Calu3 (cell line): ENCODE data around the gene IFT88. TPM values are rescaled to one million over a fixed set of nuclear protein-coding genes. Genes with fewer than 3 reads are reported as not detected.
"Not testable (repeated sequence)": the region's sequence is repeated elsewhere in the genome, so short reads cannot be mapped to it uniquely, and the experiment has no call there.

Source experiments
- BruUV-seq: library from RNA; stranded (reverse); fragments of 400-500 nt; replicated peaks from 2 replicates; lab custom pipeline; 2021; lab: Mats Ljungman, UMichigan
- CTCF ChIA-PET: fragments of 300-600 bp; sonication (Branson Sonifier 250); formaldehyde crosslinking; loops from one replicate; lab custom pipeline; 2022; ENCODE audit warnings: antibody characterized with exemption; lab: Charles Lee
- DNase-seq: peaks from one replicate; pipeline ENCODE4 v3.0.0; 2022
- H3K27ac Mint-ChIP-seq: one replicate; pipeline ENCODE4 v1.8.0; 2022; ENCODE audit warnings: mixed read lengths; ENCODE audit not compliant: unreplicated experiment
- H3K27me3 Mint-ChIP-seq: one replicate; pipeline ENCODE4 v1.8.0; 2022; ENCODE audit warnings: mixed read lengths; ENCODE audit not compliant: unreplicated experiment
- H3K36me3 Mint-ChIP-seq: one replicate; pipeline ENCODE4 v1.8.0; 2022; ENCODE audit warnings: mild to moderate bottlenecking, moderate library complexity, mixed read lengths; ENCODE audit not compliant: insufficient read depth, unreplicated experiment
- H3K4me1 Mint-ChIP-seq: one replicate; pipeline ENCODE4 v1.8.0; 2022; ENCODE audit warnings: mild to moderate bottlenecking, low read depth, mixed read lengths; ENCODE audit not compliant: unreplicated experiment
- H3K4me3 Mint-ChIP-seq: one replicate; pipeline ENCODE4 v1.8.0; 2022; ENCODE audit warnings: mild to moderate bottlenecking, low read depth, moderate library complexity, mixed read lengths; ENCODE audit not compliant: unreplicated experiment
- H3K9me3 Mint-ChIP-seq: one replicate; pipeline ENCODE4 v1.8.0; 2022; ENCODE audit warnings: low read depth, mixed read lengths; ENCODE audit not compliant: unreplicated experiment
- intact Hi-C: fragments of 100-400 bp; cut with micrococcal nuclease; formaldehyde crosslinking; loops from one replicate; pipeline ENCODE4 v1.10.0; 2022; ENCODE audit not compliant: unreplicated experiment
- total RNA-seq: library from RNA; stranded (reverse); gene quantifications from 2 replicates; pipeline ENCODE4 v1.2.3, GENCODE V29; 2022
- TF ChIP-seq, protein P1 (sequence below): fragments of 200-600 bp; IDR thresholded peaks from one replicate; pipeline ENCODE4 v1.8.0; 2022; ENCODE audit warnings: antibody characterized with exemption; ENCODE audit not compliant: unreplicated experiment

IFT88 gene
- total RNA-seq, 1 experiment from 2014 or later: 13.6 TPM

DNA sequence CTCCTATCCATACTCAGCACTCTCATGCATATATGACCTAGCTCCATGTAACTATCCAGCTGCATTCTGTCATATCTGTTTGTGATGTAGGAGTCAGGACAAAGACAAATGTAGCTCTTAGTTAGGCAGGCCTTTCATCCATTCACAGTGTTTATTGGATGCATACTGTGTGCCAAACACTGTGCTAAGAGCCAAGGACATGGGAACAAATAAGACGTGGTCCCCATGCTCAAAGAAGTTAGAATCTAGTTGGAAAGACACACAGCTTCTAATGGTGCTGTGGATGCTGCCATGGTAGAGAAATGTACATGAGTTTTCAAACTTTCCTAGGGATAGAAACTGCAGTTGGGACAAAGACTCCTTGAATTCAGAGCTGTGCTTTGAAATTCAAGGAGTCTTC, 104.8 kb downstream of the IFT88 start:
- Mint-ChIP-seq H3K36me3 (no peaks in the 10 kb centered on the region), H3K4me3 (no peak overlapping the region), H3K9me3 (no peaks in the 10 kb centered on the region), H3K4me1 (no peaks in the 10 kb centered on the region), H3K27ac (no peak overlapping the region), H3K27me3 (no peaks in the 10 kb centered on the region)
- TF ChIP-seq, protein P1, sequence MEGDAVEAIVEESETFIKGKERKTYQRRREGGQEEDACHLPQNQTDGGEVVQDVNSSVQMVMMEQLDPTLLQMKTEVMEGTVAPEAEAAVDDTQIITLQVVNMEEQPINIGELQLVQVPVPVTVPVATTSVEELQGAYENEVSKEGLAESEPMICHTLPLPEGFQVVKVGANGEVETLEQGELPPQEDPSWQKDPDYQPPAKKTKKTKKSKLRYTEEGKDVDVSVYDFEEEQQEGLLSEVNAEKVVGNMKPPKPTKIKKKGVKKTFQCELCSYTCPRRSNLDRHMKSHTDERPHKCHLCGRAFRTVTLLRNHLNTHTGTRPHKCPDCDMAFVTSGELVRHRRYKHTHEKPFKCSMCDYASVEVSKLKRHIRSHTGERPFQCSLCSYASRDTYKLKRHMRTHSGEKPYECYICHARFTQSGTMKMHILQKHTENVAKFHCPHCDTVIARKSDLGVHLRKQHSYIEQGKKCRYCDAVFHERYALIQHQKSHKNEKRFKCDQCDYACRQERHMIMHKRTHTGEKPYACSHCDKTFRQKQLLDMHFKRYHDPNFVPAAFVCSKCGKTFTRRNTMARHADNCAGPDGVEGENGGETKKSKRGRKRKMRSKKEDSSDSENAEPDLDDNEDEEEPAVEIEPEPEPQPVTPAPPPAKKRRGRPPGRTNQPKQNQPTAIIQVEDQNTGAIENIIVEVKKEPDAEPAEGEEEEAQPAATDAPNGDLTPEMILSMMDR: no peak
- CTCF ChIA-PET: no interaction called here
- no peak for DNase-seq
- BruUV-seq: no TSS peak
- intact Hi-C loops: no loop called here

DNA sequence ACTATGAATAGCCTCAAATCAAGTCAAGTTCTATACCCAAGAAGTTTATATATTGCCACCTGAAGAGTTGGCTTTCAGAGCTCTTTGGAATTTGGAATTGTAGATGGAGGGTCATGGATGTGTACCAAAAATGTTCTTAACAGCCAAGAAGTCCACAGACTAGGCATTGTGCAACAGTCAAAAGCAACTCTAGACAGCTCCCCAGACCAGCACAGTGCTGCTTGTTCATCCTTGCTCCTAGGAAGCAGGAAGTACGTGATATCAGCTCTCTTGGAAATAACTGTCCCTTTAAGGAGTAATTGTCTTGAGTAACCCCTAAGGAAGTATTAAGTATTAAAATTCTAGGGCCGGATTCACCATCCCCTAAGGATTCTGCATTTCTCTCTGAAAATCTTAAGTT, 105.8 kb downstream of the IFT88 start:
- Mint-ChIP-seq H3K9me3 (no peaks in the 10 kb centered on the region), H3K27ac (no peak overlapping the region), H3K4me3 (no peak overlapping the region), H3K36me3 (no peaks in the 10 kb centered on the region), H3K4me1 (no peaks in the 10 kb centered on the region), H3K27me3 (no peaks in the 10 kb centered on the region)
- BruUV-seq: no TSS peak
- TF ChIP-seq, protein P1: no peak
- CTCF ChIA-PET: no interaction called here
- DNase-seq: no peak
- intact Hi-C loops: no loop called here

DNA sequence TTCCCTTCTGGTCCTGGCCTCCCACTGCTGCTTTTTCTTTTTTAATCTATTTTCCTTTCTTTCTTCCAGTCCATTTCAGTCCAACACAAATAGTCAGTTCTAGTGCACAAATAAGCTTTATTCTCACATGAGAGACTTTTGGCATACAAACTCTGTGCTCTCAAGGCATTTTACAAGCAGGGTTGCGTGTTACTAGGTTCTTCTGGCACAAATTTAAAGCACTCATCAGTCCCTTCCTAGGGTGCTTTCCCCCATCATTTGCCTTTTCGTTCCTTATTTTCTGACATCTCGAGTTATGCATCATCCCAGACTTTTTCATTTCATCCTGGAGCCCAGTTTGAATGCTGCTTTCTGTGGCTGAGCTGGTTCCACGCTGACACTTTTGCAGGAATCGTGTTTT, 106.8 kb downstream of the IFT88 start:
- H3K36me3 Mint-ChIP-seq: no peaks in the 10 kb centered on the region
- TF ChIP-seq, protein P1: no peak
- no TSS peak for BruUV-seq

DNA sequence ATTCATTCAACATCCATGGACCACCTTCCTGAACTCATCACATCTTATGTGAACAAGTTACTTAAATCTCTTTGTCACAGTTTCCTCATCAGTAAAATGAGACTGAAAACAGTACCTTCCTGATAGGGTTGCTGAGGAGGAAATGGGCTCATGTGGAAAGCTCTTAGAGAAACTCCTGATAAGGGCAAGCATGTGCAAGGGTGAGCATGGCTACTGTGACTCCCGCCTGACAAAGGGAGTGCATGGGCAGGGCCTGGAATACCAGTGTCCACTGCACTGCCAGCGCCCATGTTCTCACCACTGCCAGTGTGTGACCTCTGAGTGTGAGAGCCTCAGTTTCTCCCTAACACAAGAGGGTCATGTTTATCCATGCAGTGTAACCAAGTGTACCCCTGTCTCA, 109.3 kb downstream of the IFT88 start:
- no peak for DNase-seq
- H3K4me3 Mint-ChIP-seq: no peak overlapping the region
- BruUV-seq: no TSS peak
- CTCF ChIA-PET: no interaction called here
- H3K27me3 Mint-ChIP-seq: no peaks in the 10 kb centered on the region
- intact Hi-C loops: no loop called here
- no peaks in the 10 kb centered on the region for H3K36me3 Mint-ChIP-seq
- TF ChIP-seq, protein P1: no peak
- H3K9me3 Mint-ChIP-seq: no peaks in the 10 kb centered on the region
- H3K4me1 Mint-ChIP-seq: no peaks in the 10 kb centered on the region
- H3K27ac Mint-ChIP-seq: no peak overlapping the region

More for the DNA sequence above, 106.8 kb downstream of the IFT88 start:
- CTCF ChIA-PET: no interaction called here
- Mint-ChIP-seq H3K27me3 (no peaks in the 10 kb centered on the region), H3K4me3 (no peak overlapping the region), H3K4me1 (no peaks in the 10 kb centered on the region), H3K9me3 (no peaks in the 10 kb centered on the region), H3K27ac (no peak overlapping the region)
- intact Hi-C loops: no loop called here
- DNase-seq: no peak

DNA sequence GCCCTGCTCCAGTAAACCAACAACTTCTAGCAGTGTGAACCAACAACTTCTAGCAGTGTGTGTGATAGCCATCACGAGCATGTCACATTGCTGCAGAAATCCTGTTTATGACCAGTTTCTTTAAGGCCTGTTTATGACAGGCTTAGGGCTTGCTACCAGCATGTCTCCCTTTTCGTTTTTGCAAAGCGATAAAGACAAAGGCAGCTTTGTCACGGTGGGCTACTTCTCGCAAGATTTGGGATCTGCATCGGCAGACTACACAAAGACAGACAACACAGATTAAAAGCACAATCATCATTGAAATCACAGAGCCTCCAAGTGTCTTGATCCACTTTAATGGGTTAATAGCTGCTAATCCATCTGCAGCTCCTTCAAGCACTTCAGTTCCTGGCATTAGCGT, 111.6 kb downstream of the IFT88 start:
- intact Hi-C loops, H3K4me3 Mint-ChIP-seq, H3K36me3 Mint-ChIP-seq, H3K4me1 Mint-ChIP-seq, DNase-seq, BruUV-seq, H3K27me3 Mint-ChIP-seq, H3K9me3 Mint-ChIP-seq, CTCF ChIA-PET, H3K27ac Mint-ChIP-seq: not testable (repeated sequence)
